GM23248 (cell line): ENCODE data around the gene TTC21A. TPM values are rescaled to one million over a fixed set of nuclear protein-coding genes. Genes with fewer than 3 reads are reported as not detected.
A peak's percentile ranks its signal among the peaks of the same experiment; 100 is the strongest.

Experiments used
- DNase-seq: peaks from one replicate; pipeline ENCODE4 v3.0.0-alpha.2; 2015
- H2AFZ ChIP-seq: fragments of 200-600 bp; sonication (generic); 2 replicates; pipeline ENCODE4 v1.6.1; 2016; ENCODE audit warnings: antibody characterized with exemption
- H3F3A ChIP-seq: fragments of 200-600 bp; sonication (generic); 2 replicates; pipeline ENCODE4 v1.6.1; 2016; ENCODE audit warnings: mild to moderate bottlenecking, antibody characterized with exemption, mixed run types; ENCODE audit not compliant: insufficient read depth
- H3K27ac ChIP-seq: fragments of 200-600 bp; sonication (generic); 2 replicates; pipeline ENCODE4 v1.5.1; 2016; ENCODE audit warnings: mild to moderate bottlenecking
- H3K27me3 ChIP-seq: fragments of 200-600 bp; sonication (generic); replicated peaks from 2 replicates; pipeline ENCODE4 v1.6.1; 2016; ENCODE audit warnings: mild to moderate bottlenecking; ENCODE audit not compliant: insufficient read depth
- H3K36me3 ChIP-seq: fragments of 200-600 bp; sonication (generic); 2 replicates; pipeline ENCODE4 v1.6.1; 2016; ENCODE audit warnings: low read depth, mild to moderate bottlenecking
- H3K4me1 ChIP-seq: fragments of 200-600 bp; sonication (generic); 2 replicates; pipeline ENCODE4 v1.6.1; 2016; ENCODE audit warnings: mild to moderate bottlenecking; ENCODE audit not compliant: insufficient read depth
- H3K4me2 ChIP-seq: fragments of 200-600 bp; sonication (generic); one replicate; pipeline ENCODE4 v1.6.1; 2016; ENCODE audit warnings: mild to moderate bottlenecking; ENCODE audit not compliant: unreplicated experiment
- H3K4me3 ChIP-seq: fragments of 200-600 bp; sonication (generic); 2 replicates; pipeline ENCODE4 v1.5.1; 2016; ENCODE audit warnings: mild to moderate bottlenecking
- H3K79me2 ChIP-seq: fragments of 200-600 bp; sonication (generic); 2 replicates; pipeline ENCODE4 v1.6.1; 2016; ENCODE audit warnings: mild to moderate bottlenecking; ENCODE audit not compliant: insufficient read depth
- H3K9ac ChIP-seq: fragments of 200-600 bp; sonication (generic); 2 replicates; pipeline ENCODE4 v1.6.1; 2016; ENCODE audit warnings: mild to moderate bottlenecking
- H3K9me2 ChIP-seq: fragments of 200-600 bp; sonication (generic); 2 replicates; pipeline ENCODE4 v1.6.1; 2016; ENCODE audit warnings: mixed run types, mild to moderate bottlenecking, moderate library complexity; ENCODE audit not compliant: insufficient read depth
- H3K9me3 ChIP-seq: fragments of 200-600 bp; sonication (generic); one replicate; pipeline ENCODE4 v1.6.1; 2017; ENCODE audit warnings: low read depth
- H4K20me1 ChIP-seq: fragments of 200-600 bp; sonication (generic); 2 replicates; pipeline ENCODE4 v1.6.0; 2016; ENCODE audit not compliant: insufficient read depth
- EZH2 ChIP-seq: fragments of 200-600 bp; sonication (generic); IDR thresholded peaks from 2 replicates; pipeline ENCODE4 v1.6.1; 2018; ENCODE audit warnings: antibody characterized with exemption, mild to moderate bottlenecking; ENCODE audit not compliant: insufficient read depth, poor library complexity, severe bottlenecking
- EZH2phosphoT487 ChIP-seq: fragments of 200-600 bp; sonication (generic); IDR thresholded peaks from 2 replicates; pipeline ENCODE4 v1.6.1; 2018; ENCODE audit warnings: antibody characterized with exemption, moderate library complexity, mild to moderate bottlenecking, low read depth; ENCODE audit not compliant: insufficient read depth
- WGBS, 2 experiments: methylation state at CpG; one replicate each; pipeline ENCODE4 v1.1.6; 2015 to 2017; ENCODE audit warnings: low lambda C conversion rate in 2 of 2, low coverage in 1 of 2; ENCODE audit errors: missing lambda C conversion rate in 2 of 2; 5-methylcytosine and 5-hydroxymethylcytosine counted together
- in situ Hi-C: fragments of 300-500 bp; cut with MboI; formaldehyde crosslinking; loops from 2 replicates; pipeline ENCODE4 v1.15.0; 2020
- polyA plus RNA-seq: library from polyadenylated mRNA; unstranded; fragments of >200 nt; fragmentation: Nextera tagmentation; extraction: Ambion mirVana; gene quantifications from 2 replicates; pipeline ENCODE4 v1.2.1, GENCODE V29; 2016
- total RNA-seq: library from RNA; depleted of rRNA; stranded (reverse); fragments of >200 nt; shearing (Covaris generic); gene quantifications from 2 replicates; pipeline ENCODE4 v1.2.3, GENCODE V29; 2014

TTC21A gene
- total and polyA plus RNA-seq, 2 experiments from 2014 or later = 0.76 to 1.2 TPM

DNA sequence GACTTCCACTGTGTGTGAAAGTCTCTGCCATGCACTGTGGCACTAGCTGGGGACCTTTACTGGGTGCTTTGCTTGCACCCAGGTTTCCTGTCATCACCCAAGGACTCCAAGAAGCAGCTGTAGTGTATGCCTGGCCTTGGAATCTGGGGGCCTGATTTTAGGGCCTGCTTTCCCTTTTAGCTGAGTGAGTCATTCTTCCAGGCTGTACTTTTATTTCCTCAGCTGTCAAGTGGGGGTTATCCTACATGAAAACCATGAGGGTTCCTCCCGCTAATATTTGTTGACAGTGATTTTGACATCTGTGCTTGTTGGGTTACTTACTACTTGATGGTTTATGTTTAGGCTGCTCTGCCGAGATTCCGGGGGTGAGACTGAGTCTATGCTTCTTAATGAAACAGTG is 18.6 kb upstream of the TTC21A start:
- DNase-seq = peak; percentile 14
- H3K27ac ChIP-seq = no peak overlapping the region
- H3K9me2 ChIP-seq = no peaks in the 10 kb centered on the region
- no peaks in the 10 kb centered on the region for H3K4me1 ChIP-seq
- H3K9me3 ChIP-seq = no peaks in the 10 kb centered on the region
- H3F3A ChIP-seq = no peaks in the 10 kb centered on the region
- H2AFZ ChIP-seq = no peak overlapping the region
- in situ Hi-C loops = no loop called here
- H3K9ac ChIP-seq = no peak overlapping the region
- peaks cover 39% of the 10 kb centered on the region for H3K36me3 ChIP-seq
- TF ChIP-seq EZH2 (no peak), EZH2phosphoT487 (no peak)
- 76 to 83% methylated on average over 3 of the region's 3 CpGs for WGBS, 2 experiments
- no peaks in the 10 kb centered on the region for H3K27me3 ChIP-seq
- H3K4me2 ChIP-seq = no peak overlapping the region
- no peak overlapping the region for H3K4me3 ChIP-seq
- no peaks in the 10 kb centered on the region for H3K79me2 ChIP-seq
- no peaks in the 10 kb centered on the region for H4K20me1 ChIP-seq

DNA sequence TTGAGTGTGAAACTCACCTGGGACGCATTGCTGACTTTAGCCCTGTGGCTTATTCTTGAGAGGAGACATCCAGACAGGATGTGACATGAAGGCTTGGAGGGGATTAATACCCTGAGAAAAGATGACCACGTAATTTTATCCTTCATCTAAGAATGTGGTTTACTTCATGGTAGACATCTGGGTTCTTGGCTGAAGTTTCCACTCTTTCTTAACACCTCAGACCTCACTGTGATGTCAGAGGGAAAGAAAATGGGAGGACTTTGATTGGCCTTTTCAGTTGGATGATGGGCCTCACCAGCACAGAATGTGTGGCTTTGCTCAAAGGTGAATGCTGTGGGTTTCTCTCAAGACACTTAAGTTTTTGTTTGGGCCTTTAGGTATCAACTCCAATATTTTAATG is 16.6 kb upstream of the TTC21A start:
- Histone ChIP-seq H3K9ac (no peak overlapping the region), H3K79me2 (no peaks in the 10 kb centered on the region), H3F3A (peaks cover 13% of the 10 kb centered on the region; the same call in 1 of the 2 replicates), H3K27ac (no peak overlapping the region), H3K9me2 (no peaks in the 10 kb centered on the region), H3K27me3 (no peaks in the 10 kb centered on the region), H3K4me2 (no peak overlapping the region), H3K4me3 (no peak overlapping the region), H2AFZ (no peak overlapping the region), H4K20me1 (no peaks in the 10 kb centered on the region), H3K9me3 (no peaks in the 10 kb centered on the region), H3K4me1 (no peaks in the 10 kb centered on the region), H3K36me3 (peaks cover 46% of the 10 kb centered on the region)
- 95 to 96% methylated on average over 2 of the region's 2 CpGs for WGBS, 2 experiments
- no peak for DNase-seq
- in situ Hi-C loops = loop anchor here (10.0 kb wide), 1 partner anchor 194 kb away; the partner anchor contains the start of gene CX3CR1
- no peak for TF ChIP-seq EZH2
- TF ChIP-seq EZH2phosphoT487 = no peak

DNA sequence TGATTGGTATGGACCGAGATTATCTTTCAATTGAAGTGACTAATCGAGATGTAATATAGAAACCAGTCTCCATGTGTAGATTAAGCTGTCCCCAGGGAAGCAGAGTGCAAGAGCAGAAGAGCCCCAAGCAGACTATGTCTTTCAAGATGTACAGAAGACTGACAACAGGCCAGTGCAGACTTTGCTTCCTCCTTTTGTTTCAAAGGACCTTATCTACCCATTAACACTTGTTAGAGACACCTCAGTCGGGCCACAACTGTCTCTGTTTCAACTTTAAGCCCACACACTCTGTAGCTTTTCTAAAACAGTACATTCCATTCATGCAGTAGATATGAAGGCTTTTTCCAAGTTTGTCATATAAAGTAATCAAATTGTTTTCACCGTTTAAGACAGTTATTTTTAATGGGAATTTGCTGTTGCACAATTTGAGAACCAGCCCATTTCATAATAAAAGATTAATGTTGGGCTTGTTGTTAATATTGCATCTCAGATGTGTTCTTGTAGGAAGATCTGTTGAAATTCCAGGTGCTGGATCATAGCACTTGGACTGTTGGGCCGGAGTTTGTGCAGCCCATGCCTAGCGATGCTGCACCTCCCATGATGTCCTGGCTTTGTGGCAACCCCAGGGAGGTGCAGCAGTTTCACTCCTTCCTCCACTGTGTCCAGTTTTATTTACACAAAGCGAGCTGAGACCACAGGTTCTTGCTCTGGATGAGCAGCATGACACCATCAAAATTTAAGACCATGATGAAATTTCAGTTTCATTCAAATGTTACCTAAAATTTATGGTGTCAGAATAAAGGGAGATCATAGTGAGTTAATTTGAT is 12.4 kb upstream of the TTC21A start:
- 72 to 76% methylated on average over 7 of the region's 7 CpGs for WGBS, 2 experiments
- no peaks in the 10 kb centered on the region for H3K9me2 ChIP-seq
- no peaks in the 10 kb centered on the region for H3K27me3 ChIP-seq
- TF ChIP-seq EZH2phosphoT487 (no peak), EZH2 (no peak)
- H3K27ac ChIP-seq = no peak overlapping the region
- H3K4me3 ChIP-seq = no peak overlapping the region
- no peaks in the 10 kb centered on the region for H3K79me2 ChIP-seq
- H3F3A ChIP-seq = peaks cover 14% of the 10 kb centered on the region
- no peak for DNase-seq
- peaks cover 38% of the 10 kb centered on the region for H3K36me3 ChIP-seq
- no peak overlapping the region for H3K9ac ChIP-seq
- no peaks in the 10 kb centered on the region for H4K20me1 ChIP-seq
- in situ Hi-C loops = loop anchor here (10.0 kb wide), 1 partner anchor 190 kb away; the partner anchor contains the start of gene CX3CR1
- H3K9me3 ChIP-seq = no peaks in the 10 kb centered on the region
- H3K4me1 ChIP-seq = peaks cover 7% of the 10 kb centered on the region; the same call in 1 of the 2 replicates
- H3K4me2 ChIP-seq = no peak overlapping the region
- no peak overlapping the region for H2AFZ ChIP-seq

DNA sequence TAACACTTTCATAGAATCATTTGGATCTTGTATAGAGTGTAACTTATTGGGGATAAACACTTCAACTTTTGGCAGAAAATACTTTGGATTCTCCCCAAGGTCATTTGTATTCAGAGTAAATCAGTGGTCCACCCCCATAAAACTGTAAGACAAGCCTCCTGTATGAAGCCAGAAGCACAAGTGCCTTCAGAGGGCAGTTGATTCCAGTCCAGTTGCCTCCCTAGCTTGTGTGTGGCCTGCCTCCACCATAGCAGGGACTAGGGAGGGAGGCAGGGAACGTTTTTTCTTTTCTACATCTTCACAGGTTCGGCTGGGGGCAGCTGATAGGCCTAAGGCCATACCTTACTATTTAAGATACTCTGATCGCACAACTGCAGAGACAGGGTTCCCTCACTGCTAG is 11.7 kb upstream of the TTC21A start:
- Histone ChIP-seq H3K4me1 (peaks cover 7% of the 10 kb centered on the region; the same call in 1 of the 2 replicates), H3K27ac (no peak overlapping the region), H3F3A (peaks cover 14% of the 10 kb centered on the region), H3K79me2 (peaks cover 4% of the 10 kb centered on the region; the same call in 1 of the 2 replicates), H3K9ac (no peak overlapping the region), H3K4me2 (no peak overlapping the region), H3K36me3 (peaks cover 35% of the 10 kb centered on the region), H4K20me1 (no peaks in the 10 kb centered on the region), H3K9me2 (no peaks in the 10 kb centered on the region), H2AFZ (no peak overlapping the region), H3K9me3 (no peaks in the 10 kb centered on the region), H3K27me3 (no peaks in the 10 kb centered on the region), H3K4me3 (no peak overlapping the region)
- WGBS, 2 experiments = 65 to 70% methylated on average over 3 of the region's 3 CpGs
- TF ChIP-seq EZH2 (no peak), EZH2phosphoT487 (no peak)
- in situ Hi-C loops = loop anchor here (10.0 kb wide), 1 partner anchor 189 kb away; the partner anchor contains the start of gene CX3CR1
- no peak for DNase-seq
